ENCODE results near the gene IL37.

Gene IL37

DNA sequence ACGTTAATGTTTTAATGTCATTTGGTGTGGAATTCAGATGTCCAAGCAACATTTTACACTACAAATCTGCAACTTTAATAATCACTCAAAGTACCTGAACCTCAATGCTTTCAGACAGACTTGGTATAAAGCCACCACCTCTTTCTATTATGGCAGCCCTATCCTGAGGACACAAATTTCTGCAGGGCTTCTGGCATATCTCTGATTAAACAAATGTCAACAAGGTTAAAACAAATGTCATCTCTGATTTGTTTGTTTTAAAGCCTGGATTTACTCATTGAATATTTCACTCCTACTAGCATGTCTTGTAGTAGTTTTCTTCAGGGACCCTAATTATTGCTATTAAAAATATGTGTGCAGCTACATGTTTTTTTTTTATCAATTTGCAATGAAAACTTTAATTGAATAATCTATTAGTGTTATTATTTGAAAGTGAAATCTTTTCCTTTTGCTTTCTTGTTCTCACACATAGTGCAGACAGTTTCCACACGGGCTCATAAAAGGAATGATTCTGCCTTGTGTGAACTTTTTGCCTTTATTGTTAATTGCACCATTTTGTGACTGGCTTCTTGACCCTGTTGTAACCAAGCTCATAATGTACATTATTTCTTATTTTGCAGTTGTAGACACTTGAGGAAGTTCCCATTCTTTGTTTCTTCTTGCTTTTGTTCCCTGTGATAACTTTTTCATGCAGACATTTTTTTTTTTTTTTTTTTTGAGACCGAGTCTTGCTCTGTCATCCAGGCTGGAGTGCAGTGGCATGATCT lies 30.1 kb downstream of the IL37 start:
- H3K4me3 ChIP-seq (ENCODE audit: low read length) = no peak overlapping the region
- no peaks in the 10 kb centered on the region for H3K79me2 ChIP-seq (ENCODE audit: control insufficient read depth, insufficient read depth, low read length)
- no peak overlapping the region for H2AK5ac ChIP-seq (ENCODE audit: low read length)
- no peak overlapping the region for H3K23ac ChIP-seq (ENCODE audit: low read length)
- no peaks in the 10 kb centered on the region for H3K27me3 ChIP-seq (ENCODE audit: insufficient read depth, low read length, poor library complexity)
- H2BK15ac ChIP-seq (replicated peaks; ENCODE audit: low read depth) = no peak overlapping the region
- H2BK120ac ChIP-seq (ENCODE audit: low read depth, low read length) = no peak overlapping the region
- H3K36me3 ChIP-seq (ENCODE audit: control insufficient read depth, insufficient read depth, low read length) = no peaks in the 10 kb centered on the region
- no peak overlapping the region for H2BK5ac ChIP-seq (ENCODE audit: low read length)
- no peak overlapping the region for H3K4me2 ChIP-seq (ENCODE audit: low read length)
- no peaks in the 10 kb centered on the region for H3K4me1 ChIP-seq (ENCODE audit: control insufficient read depth, low read depth, low read length)
- H3K79me1 ChIP-seq (ENCODE audit: low read length) = no peaks in the 10 kb centered on the region
- H3K18ac ChIP-seq (ENCODE audit: low read length) = no peak overlapping the region
- no peak overlapping the region for H4K8ac ChIP-seq (ENCODE audit: low read depth, low read length)
- H3K27ac ChIP-seq (ENCODE audit: low read depth, low read length) = no peak overlapping the region
- no peak for DNase-seq
- H3K56ac ChIP-seq (ENCODE audit: low read length) = no peak overlapping the region
- no CpG with 5 or more reads among the region's 3 CpGs for WGBS (ENCODE audit: extremely low coverage, insufficient coverage, low lambda C conversion rate)
- H3K4ac ChIP-seq (ENCODE audit: low read depth, low read length) = no peak overlapping the region
- no peak overlapping the region for H3K9ac ChIP-seq (ENCODE audit: low read length)
- no peak overlapping the region for H4K5ac ChIP-seq (ENCODE audit: low read length)

DNA sequence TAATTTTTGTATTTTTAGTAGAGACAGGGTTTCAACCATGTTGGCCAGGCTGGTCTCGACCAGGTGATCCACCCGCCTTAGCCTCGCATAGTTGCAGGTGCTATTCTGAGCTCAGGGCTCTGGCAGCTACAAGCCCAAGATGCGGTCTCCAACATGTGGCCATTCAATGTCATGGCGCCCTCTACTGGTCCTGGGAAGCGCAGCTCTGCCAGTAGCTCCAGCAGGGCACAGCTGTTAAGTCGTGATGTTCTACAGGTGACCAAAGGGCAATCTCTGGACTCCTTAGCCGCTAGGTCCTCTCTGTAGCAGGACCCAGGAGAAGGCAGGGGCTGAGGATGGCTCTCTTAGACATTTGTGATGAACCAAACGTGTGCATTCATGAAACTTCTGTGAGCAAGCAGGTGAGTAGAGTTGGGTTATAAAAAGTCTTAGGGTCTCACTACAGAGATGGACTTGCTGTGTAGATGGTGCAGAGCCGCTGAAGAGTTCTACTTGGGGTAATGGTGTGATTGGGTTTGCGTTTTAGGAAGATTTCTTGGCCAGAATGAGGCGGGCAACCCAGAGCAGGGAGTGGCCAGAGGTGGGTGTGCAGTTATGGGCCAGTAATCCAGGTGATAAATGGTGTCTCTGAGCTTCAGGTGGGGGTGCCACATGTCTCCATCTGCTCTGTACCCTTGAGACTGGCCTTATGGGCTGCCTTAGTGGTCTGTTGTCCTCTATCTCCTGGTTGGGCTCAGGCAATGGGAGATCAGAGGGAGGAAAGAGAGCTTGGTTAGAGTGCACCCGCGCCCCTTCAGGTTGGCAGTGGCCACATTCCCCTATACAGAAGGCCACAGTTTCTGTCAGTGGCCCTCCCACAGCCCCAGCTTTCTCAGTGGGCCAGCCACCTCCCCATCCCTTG lies 31.0 kb downstream of the IL37 start:
- H3K4me1 ChIP-seq (ENCODE audit: control insufficient read depth, low read depth, low read length) = no peaks in the 10 kb centered on the region
- H3K18ac ChIP-seq (ENCODE audit: low read length) = no peak overlapping the region
- peak; percentile 87 for DNase-seq

DNA sequence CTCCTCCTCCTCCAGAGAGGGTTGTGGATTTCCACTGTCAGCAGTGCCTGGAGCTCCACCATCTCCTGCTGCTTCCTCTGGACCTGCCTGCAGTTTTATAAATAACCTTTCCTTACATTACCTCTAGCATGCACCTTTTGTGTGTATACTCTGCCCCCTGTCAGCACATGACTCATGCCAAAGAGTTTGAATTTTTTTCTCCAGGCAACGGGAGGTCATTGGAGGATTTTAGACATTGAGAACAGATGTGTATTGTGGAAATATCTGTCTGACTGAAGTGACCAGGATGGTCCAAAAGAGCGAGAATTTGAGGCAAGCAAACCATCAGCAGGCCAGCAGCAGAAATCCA lies 31.7 kb downstream of the IL37 start:
- no peaks in the 10 kb centered on the region for H3K79me2 ChIP-seq (ENCODE audit: control insufficient read depth, insufficient read depth, low read length)
- no peak overlapping the region for H3K9ac ChIP-seq (ENCODE audit: low read length)
- H3K27me3 ChIP-seq (ENCODE audit: insufficient read depth, low read length, poor library complexity) = no peaks in the 10 kb centered on the region
- H3K4me3 ChIP-seq (ENCODE audit: low read length) = no peak overlapping the region
- H3K23ac ChIP-seq (ENCODE audit: low read length) = no peak overlapping the region
- no peaks in the 10 kb centered on the region for H3K36me3 ChIP-seq (ENCODE audit: control insufficient read depth, insufficient read depth, low read length)
- H2AK5ac ChIP-seq (ENCODE audit: low read length) = no peak overlapping the region
- no peak overlapping the region for H3K4me2 ChIP-seq (ENCODE audit: low read length)
- no peak overlapping the region for H3K4ac ChIP-seq (ENCODE audit: low read depth, low read length)
- no peak overlapping the region for H4K8ac ChIP-seq (ENCODE audit: low read depth, low read length)
- no peak overlapping the region for H4K5ac ChIP-seq (ENCODE audit: low read length)
- no peaks in the 10 kb centered on the region for H3K79me1 ChIP-seq (ENCODE audit: low read length)
- H3K4me1 ChIP-seq (ENCODE audit: control insufficient read depth, low read depth, low read length) = no peaks in the 10 kb centered on the region
- no peak overlapping the region for H3K18ac ChIP-seq (ENCODE audit: low read length)
- no peak for DNase-seq
- no peak overlapping the region for H3K27ac ChIP-seq (ENCODE audit: low read depth, low read length)
- H2BK15ac ChIP-seq (replicated peaks; ENCODE audit: low read depth) = no peak overlapping the region
- no CpG with 5 or more reads among the region's 2 CpGs for WGBS (ENCODE audit: extremely low coverage, insufficient coverage, low lambda C conversion rate)
- H2BK5ac ChIP-seq (ENCODE audit: low read length) = no peak overlapping the region
- H2BK120ac ChIP-seq (ENCODE audit: low read depth, low read length) = no peak overlapping the region
- no peak overlapping the region for H3K56ac ChIP-seq (ENCODE audit: low read length)

More for the DNA sequence above, 31.0 kb downstream of the IL37 start:
- no peak overlapping the region for H3K4ac ChIP-seq (ENCODE audit: low read depth, low read length)
- H3K9ac ChIP-seq (ENCODE audit: low read length) = no peak overlapping the region
- H3K36me3 ChIP-seq (ENCODE audit: control insufficient read depth, insufficient read depth, low read length) = no peaks in the 10 kb centered on the region
- no peak overlapping the region for H3K27ac ChIP-seq (ENCODE audit: low read depth, low read length)
- WGBS (ENCODE audit: extremely low coverage, insufficient coverage, low lambda C conversion rate) = no CpG with 5 or more reads among the region's 14 CpGs
- H3K23ac ChIP-seq (ENCODE audit: low read length) = no peak overlapping the region
- H2AK5ac ChIP-seq (ENCODE audit: low read length) = no peak overlapping the region
- H2BK15ac ChIP-seq (replicated peaks; ENCODE audit: low read depth) = no peak overlapping the region
- no peaks in the 10 kb centered on the region for H3K27me3 ChIP-seq (ENCODE audit: insufficient read depth, low read length, poor library complexity)
- no peak overlapping the region for H4K5ac ChIP-seq (ENCODE audit: low read length)
- no peaks in the 10 kb centered on the region for H3K79me1 ChIP-seq (ENCODE audit: low read length)
- no peak overlapping the region for H2BK5ac ChIP-seq (ENCODE audit: low read length)
- no peaks in the 10 kb centered on the region for H3K79me2 ChIP-seq (ENCODE audit: control insufficient read depth, insufficient read depth, low read length)
- no peak overlapping the region for H3K4me3 ChIP-seq (ENCODE audit: low read length)
- no peak overlapping the region for H3K4me2 ChIP-seq (ENCODE audit: low read length)
- H3K56ac ChIP-seq (ENCODE audit: low read length) = no peak overlapping the region
- no peak overlapping the region for H2BK120ac ChIP-seq (ENCODE audit: low read depth, low read length)
- H4K8ac ChIP-seq (ENCODE audit: low read depth, low read length) = no peak overlapping the region

DNA sequence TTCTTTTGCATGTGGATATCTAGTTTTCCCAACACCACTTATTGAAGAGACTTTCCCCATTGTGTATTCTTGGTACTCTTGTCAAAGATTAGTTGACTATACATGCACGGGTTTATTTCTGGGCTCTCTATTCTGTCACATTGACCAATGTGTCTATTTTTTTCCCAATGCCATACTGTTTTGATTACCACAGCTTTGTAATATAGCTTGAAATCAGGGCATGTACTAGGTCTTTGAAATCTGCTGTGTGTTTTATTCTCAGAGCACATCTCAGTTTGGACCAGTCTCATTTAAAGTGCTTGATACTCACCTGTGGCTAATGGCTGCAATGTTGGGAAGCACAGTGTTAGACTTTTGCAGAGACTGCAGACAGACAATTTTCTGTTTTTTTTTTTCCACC lies 34.0 kb downstream of the IL37 start:
- no peaks in the 10 kb centered on the region for H3K79me1 ChIP-seq (ENCODE audit: low read length)
- no peaks in the 10 kb centered on the region for H3K4me1 ChIP-seq (ENCODE audit: control insufficient read depth, low read depth, low read length)
- H3K4ac ChIP-seq (ENCODE audit: low read depth, low read length) = no peak overlapping the region
- H3K4me2 ChIP-seq (ENCODE audit: low read length) = no peak overlapping the region
- H3K18ac ChIP-seq (ENCODE audit: low read length) = no peak overlapping the region
- H3K9ac ChIP-seq (ENCODE audit: low read length) = no peak overlapping the region
- no peak overlapping the region for H2BK15ac ChIP-seq (replicated peaks; ENCODE audit: low read depth)
- no peak overlapping the region for H2BK5ac ChIP-seq (ENCODE audit: low read length)
- no CpG with 5 or more reads among the region's 1 CpG for WGBS (ENCODE audit: extremely low coverage, insufficient coverage, low lambda C conversion rate)
- no peak for DNase-seq
- no peak overlapping the region for H3K23ac ChIP-seq (ENCODE audit: low read length)
- H3K4me3 ChIP-seq (ENCODE audit: low read length) = no peak overlapping the region
- no peak overlapping the region for H2BK120ac ChIP-seq (ENCODE audit: low read depth, low read length)
- H3K56ac ChIP-seq (ENCODE audit: low read length) = no peak overlapping the region
- no peak overlapping the region for H3K27ac ChIP-seq (ENCODE audit: low read depth, low read length)
- no peaks in the 10 kb centered on the region for H3K27me3 ChIP-seq (ENCODE audit: insufficient read depth, low read length, poor library complexity)
- H4K5ac ChIP-seq (ENCODE audit: low read length) = no peak overlapping the region
- H3K79me2 ChIP-seq (ENCODE audit: control insufficient read depth, insufficient read depth, low read length) = no peaks in the 10 kb centered on the region
- no peak overlapping the region for H4K8ac ChIP-seq (ENCODE audit: low read depth, low read length)
- H2AK5ac ChIP-seq (ENCODE audit: low read length) = no peak overlapping the region
- H3K36me3 ChIP-seq (ENCODE audit: control insufficient read depth, insufficient read depth, low read length) = no peaks in the 10 kb centered on the region

DNA sequence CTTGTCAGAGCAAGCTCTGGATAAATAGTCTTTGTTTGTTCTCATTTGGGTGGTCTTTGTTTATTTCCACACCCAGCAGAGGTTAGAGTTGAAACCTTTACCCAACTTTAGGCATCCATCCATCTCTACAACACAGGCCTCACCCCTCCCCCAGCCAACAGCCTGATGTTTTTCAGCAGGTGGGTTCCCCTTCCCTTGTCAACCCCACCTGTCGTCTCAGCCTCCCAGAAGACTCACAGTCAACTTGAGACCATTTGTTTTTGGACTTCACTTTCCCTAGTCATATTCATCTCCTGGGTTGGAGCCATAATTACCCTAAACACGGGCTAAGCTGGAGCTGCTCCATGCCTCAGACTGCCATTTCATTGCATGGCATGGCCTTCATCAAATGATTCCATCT lies 35.1 kb downstream of the IL37 start:
- Histone ChIP-seq H3K79me1 (ENCODE audit: low read length) (no peaks in the 10 kb centered on the region), H3K23ac (ENCODE audit: low read length) (no peak overlapping the region), H3K4me1 (ENCODE audit: control insufficient read depth, low read depth, low read length) (no peaks in the 10 kb centered on the region), H3K36me3 (ENCODE audit: control insufficient read depth, insufficient read depth, low read length) (no peaks in the 10 kb centered on the region), H3K27ac (ENCODE audit: low read depth, low read length) (no peak overlapping the region), H4K5ac (ENCODE audit: low read length) (no peak overlapping the region), H2AK5ac (ENCODE audit: low read length) (no peak overlapping the region), H2BK5ac (ENCODE audit: low read length) (no peak overlapping the region), H3K4ac (ENCODE audit: low read depth, low read length) (no peak overlapping the region), H3K56ac (ENCODE audit: low read length) (no peak overlapping the region), H4K8ac (ENCODE audit: low read depth, low read length) (no peak overlapping the region), H2BK120ac (ENCODE audit: low read depth, low read length) (no peak overlapping the region), H3K18ac (ENCODE audit: low read length) (no peak overlapping the region), H3K4me2 (ENCODE audit: low read length) (no peak overlapping the region), H3K27me3 (ENCODE audit: insufficient read depth, low read length, poor library complexity) (no peaks in the 10 kb centered on the region), H2BK15ac (replicated peaks; ENCODE audit: low read depth) (no peak overlapping the region), H3K4me3 (ENCODE audit: low read length) (no peak overlapping the region), H3K9ac (ENCODE audit: low read length) (no peak overlapping the region), H3K79me2 (ENCODE audit: control insufficient read depth, insufficient read depth, low read length) (no peaks in the 10 kb centered on the region)
- WGBS (ENCODE audit: extremely low coverage, insufficient coverage, low lambda C conversion rate) = no CpG with 5 or more reads among the region's 2 CpGs
- DNase-seq = no peak

All from mesendoderm (in vitro differentiated cells).